ENCODE data around the gene CDKAL1. TPM values are rescaled to one million over a fixed set of nuclear protein-coding genes. Genes with fewer than 3 reads are reported as not detected.
A peak's percentile ranks its signal among the peaks of the same experiment; 100 is the strongest.

Gene CDKAL1
- total and polyA plus RNA-seq, 2 donors = 5.8 to 44.1 TPM

DNA sequence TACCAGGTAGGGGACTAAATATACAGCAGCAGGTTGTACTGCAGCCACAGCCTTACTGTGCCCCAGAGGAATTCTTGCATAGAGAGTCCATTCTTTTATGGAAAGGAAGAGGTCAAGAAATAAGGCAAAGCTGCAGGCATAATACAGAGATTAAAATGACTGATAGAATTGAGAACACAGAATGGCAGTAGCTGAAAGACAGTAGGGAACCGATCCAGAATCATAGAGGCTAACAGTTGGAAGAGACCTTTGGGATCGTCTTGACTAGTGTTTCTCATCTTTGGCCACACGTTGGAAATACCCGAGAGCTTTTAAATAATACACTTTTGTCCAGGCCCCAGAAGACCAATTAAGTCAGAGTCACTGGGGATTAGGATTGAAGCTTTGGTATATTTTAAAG is 566.7 kb downstream of the CDKAL1 start:
- DNase-seq (ENCODE audit: extremely low spot score) = no peak
- 91% methylated on average over 4 of the region's 4 CpGs for WGBS
- no peak overlapping the region for H3K27ac ChIP-seq (ENCODE audit: low read depth)
- no peak overlapping the region for H3K4me3 ChIP-seq (ENCODE audit: low read depth, low read length)
- no peaks in the 10 kb centered on the region for H3K36me3 ChIP-seq (ENCODE audit: insufficient read depth)
- H3K4me1 ChIP-seq (ENCODE audit: insufficient read depth) = no peaks in the 10 kb centered on the region

DNA sequence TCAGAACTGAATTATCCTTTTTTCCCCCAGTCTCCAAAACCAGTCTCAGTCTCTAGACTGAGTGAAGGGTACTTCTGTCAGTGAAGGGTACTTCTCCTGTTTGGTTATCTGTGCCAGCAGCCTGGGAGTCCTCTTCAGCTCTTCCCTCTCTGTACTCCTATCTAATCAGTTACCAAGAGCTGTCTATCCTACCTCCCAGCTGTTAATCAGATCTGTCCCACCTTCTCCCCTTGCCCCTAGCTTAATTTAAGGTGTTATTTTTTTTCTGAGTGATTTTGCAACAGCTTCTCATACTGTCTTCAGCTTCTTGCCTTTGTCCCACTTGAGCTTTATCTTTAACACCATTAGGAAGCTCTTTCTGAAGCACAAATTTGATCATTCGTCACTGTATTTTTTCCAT is 567.4 kb downstream of the CDKAL1 start:
- Histone ChIP-seq H3K4me3 (ENCODE audit: low read depth, low read length) (no peak overlapping the region), H3K36me3 (ENCODE audit: insufficient read depth) (no peaks in the 10 kb centered on the region), H3K27ac (ENCODE audit: low read depth) (no peak overlapping the region), H3K4me1 (ENCODE audit: insufficient read depth) (no peaks in the 10 kb centered on the region)
- DNase-seq (ENCODE audit: extremely low spot score) = no peak
- WGBS = 90% methylated on average over 1 of the region's 1 CpG

DNA sequence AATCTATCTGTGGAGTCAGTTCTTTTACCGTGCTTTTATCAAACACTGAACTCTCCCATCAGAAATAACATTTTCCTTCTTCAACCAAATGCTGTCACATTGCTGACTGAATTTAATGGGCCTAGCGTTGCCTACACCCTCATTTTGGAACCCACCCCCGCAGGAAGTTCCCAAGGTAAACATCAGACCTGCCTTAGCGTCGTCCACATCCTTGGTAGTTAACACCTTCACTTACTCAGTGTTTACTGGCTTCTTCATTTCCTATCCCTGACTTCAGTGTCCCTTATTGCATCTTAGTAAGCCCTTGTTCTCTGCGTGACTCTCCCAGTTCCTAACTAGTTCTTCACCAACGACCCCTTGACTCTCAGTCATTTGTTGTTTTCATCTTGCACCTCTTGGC is 567.9 kb downstream of the CDKAL1 start:
- DNase-seq (ENCODE audit: extremely low spot score) = no peak
- H3K36me3 ChIP-seq (ENCODE audit: insufficient read depth) = no peaks in the 10 kb centered on the region
- H3K4me3 ChIP-seq (ENCODE audit: low read depth, low read length) = no peak overlapping the region
- H3K27ac ChIP-seq (ENCODE audit: low read depth) = no peak overlapping the region
- H3K4me1 ChIP-seq (ENCODE audit: insufficient read depth) = no peaks in the 10 kb centered on the region
- 75% methylated on average over 7 of the region's 7 CpGs for WGBS

DNA sequence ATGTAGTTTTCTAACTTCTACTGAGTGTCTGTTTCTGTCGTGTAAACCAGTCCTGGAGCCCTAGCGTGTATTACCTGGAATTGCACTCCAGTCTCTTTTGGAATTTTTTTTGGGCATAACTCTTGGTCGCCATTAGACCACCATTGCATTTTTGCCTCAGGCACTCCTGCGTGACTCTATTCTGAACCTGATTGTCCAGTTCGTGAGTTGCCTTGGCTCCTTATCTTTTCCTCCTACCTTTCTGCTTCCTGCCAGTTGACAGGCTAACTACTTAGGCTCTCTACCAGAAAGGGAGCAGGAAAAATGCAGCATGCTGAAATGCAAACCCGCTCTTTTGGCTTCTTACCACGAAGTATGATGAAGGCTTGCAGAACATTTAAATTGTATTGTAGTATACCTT is 568.4 kb downstream of the CDKAL1 start:
- DNase-seq (ENCODE audit: extremely low spot score) = no peak
- WGBS = 87% methylated on average over 7 of the region's 7 CpGs
- no peaks in the 10 kb centered on the region for H3K4me1 ChIP-seq (ENCODE audit: insufficient read depth)
- H3K36me3 ChIP-seq (ENCODE audit: insufficient read depth) = no peaks in the 10 kb centered on the region
- H3K27ac ChIP-seq (ENCODE audit: low read depth) = no peak overlapping the region
- H3K4me3 ChIP-seq (ENCODE audit: low read depth, low read length) = no peak overlapping the region

DNA sequence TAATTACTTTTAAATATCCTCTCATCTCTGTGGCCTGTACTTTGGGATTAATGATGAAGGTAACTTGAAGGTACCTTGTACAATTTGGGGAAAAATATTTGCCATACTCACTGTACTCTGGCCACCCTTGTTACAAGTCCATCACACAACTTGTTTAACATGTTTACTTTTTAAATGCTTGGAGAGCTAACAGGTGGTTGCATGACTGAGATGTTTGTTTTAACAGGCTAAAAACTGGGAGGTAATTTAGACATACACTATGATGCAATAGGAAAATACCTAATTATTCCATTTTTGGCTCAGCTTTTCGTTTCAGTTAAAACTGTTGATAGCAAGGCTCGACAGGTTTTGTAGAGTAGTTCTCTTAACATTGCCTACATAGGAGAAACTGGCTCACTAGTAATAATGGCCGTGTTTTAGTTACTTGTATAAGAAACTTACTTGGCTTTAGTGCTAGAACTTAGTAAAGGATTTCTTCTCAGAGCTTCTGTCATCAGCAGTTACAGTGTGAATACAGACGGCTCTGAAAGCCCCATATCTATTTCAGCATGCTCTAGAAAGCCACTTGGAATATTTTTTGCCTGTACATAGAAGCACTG is 569.5 kb downstream of the CDKAL1 start:
- 58% methylated on average over 4 of the region's 4 CpGs for WGBS
- DNase-seq (ENCODE audit: extremely low spot score) = no peak

DNA sequence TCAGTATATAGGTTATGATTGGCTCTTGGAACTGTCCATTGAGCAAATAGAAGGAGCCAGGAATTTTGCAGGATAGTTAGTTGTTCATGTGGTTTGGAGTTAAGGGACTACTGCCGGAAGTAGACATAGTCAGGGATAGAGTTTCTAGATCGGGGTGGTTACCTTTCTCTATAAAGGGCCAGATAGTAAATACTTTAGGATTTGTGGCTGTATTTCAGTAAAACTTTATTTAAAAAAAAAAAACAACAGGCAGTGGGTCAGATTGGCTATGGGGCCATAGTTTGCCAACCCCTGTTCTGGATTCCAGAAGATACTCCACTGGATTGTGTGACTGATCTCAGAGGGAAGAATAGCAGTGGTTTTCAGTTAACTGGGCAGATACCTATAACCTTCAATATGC is 570.0 kb downstream of the CDKAL1 start:
- DNase-seq (ENCODE audit: extremely low spot score) = no peak
- H3K4me3 ChIP-seq (ENCODE audit: low read depth, low read length) = no peak overlapping the region
- peak overlapping the region; percentile 10 for H3K27ac ChIP-seq (ENCODE audit: low read depth)
- H3K4me1 ChIP-seq (ENCODE audit: insufficient read depth) = no peaks in the 10 kb centered on the region
- H3K36me3 ChIP-seq (ENCODE audit: insufficient read depth) = no peaks in the 10 kb centered on the region
- WGBS = 93% methylated on average over 2 of the region's 2 CpGs

More for the DNA sequence above, 569.5 kb downstream of the CDKAL1 start:
- H3K4me3 ChIP-seq (ENCODE audit: low read depth, low read length) = no peak overlapping the region
- no peaks in the 10 kb centered on the region for H3K4me1 ChIP-seq (ENCODE audit: insufficient read depth)
- peak overlapping the region; percentile 10 for H3K27ac ChIP-seq (ENCODE audit: low read depth)
- no peaks in the 10 kb centered on the region for H3K36me3 ChIP-seq (ENCODE audit: insufficient read depth)

DNA sequence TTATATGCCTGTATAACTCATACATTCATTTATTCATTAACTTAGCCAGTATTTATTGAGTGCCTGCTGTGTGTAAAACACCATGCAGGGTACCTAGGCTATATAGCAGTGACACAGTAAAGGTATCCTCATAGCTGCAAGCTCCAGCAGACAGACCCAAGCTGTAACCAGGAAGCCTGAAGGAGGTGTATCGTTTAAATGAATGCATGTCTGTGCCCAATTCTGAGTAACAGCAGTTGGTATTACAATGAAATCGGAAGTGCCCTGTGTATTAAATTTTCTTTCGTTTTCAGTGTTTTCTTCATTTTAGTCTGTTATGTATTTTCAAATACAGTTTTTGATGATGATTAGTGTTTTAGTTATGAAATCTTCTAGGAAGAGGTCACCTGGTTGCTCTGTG is 573.5 kb downstream of the CDKAL1 start:
- 97% methylated on average over 3 of the region's 3 CpGs for WGBS
- Histone ChIP-seq H3K4me1 (ENCODE audit: insufficient read depth) (no peaks in the 10 kb centered on the region), H3K36me3 (ENCODE audit: insufficient read depth) (no peaks in the 10 kb centered on the region), H3K4me3 (ENCODE audit: low read depth, low read length) (no peak overlapping the region), H3K27ac (ENCODE audit: low read depth) (no peak overlapping the region)
- no peak for DNase-seq (ENCODE audit: extremely low spot score)

DNA sequence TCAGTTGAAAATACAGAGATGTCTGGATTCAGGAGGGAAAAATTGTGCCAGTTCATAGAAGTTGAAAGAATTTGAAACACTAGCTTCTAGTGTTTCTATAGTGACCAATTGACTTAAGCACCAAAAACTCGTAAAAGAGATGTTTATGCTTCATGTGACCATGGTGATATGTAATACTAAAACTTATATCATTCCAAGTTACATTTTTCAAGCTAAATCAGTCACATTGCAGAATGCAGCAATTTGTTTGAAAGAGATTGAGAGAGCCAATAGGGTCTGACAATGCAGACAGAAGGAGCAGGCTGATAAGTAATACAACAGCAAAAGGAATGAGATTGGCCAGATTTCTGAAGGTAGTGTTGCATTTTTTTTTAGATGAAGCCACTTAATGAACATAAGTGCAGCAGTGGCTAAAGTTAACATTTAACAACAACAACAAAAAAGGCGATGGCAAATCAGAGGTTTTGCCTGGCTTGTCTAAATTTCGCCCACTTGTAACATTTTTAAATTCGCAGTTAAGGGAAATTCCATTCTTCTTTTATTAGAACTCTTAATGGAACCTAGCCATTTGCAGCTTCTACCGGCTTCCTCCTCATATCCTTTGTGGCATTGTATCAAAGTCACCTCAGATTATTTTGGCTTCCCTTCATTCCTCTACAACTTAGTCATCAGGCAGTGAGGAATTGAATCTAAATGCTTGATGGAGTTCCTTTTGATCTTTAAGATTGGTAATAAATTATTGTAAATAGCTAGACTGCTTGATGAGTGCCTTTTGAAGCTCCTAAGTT is 575.3 kb downstream of the CDKAL1 start:
- WGBS = 17% methylated on average over 5 of the region's 5 CpGs
- H3K27ac ChIP-seq (ENCODE audit: low read depth) = no peak overlapping the region
- H3K4me1 ChIP-seq (ENCODE audit: insufficient read depth) = no peaks in the 10 kb centered on the region
- H3K4me3 ChIP-seq (ENCODE audit: low read depth, low read length) = no peak overlapping the region
- no peaks in the 10 kb centered on the region for H3K36me3 ChIP-seq (ENCODE audit: insufficient read depth)
- no peak for DNase-seq (ENCODE audit: extremely low spot score)

DNA sequence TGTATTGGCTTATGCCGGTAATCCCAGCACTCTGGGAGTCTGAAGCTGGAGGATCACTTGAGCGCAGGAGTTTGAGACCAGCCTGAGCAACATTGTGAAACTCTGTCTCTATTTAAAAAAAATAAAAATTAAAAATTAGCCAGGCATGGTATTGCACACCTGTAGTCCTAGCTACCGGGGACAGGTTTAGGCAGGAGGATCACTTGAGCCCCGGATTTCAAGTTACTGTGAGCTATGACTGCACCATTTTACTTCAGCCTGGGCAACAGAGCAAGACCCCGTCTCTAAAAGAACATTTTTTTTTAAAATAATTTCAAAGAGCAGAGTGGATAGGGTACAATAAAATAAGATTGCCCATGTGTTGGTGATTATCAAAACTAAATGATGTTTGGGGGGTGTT is 576.4 kb downstream of the CDKAL1 start:
- Histone ChIP-seq H3K4me3 (ENCODE audit: low read depth, low read length) (no peak overlapping the region), H3K4me1 (ENCODE audit: insufficient read depth) (no peaks in the 10 kb centered on the region), H3K36me3 (ENCODE audit: insufficient read depth) (no peaks in the 10 kb centered on the region), H3K27ac (ENCODE audit: low read depth) (no peak overlapping the region)
- WGBS = 92% methylated on average over 5 of the region's 5 CpGs
- no peak for DNase-seq (ENCODE audit: extremely low spot score)

DNA sequence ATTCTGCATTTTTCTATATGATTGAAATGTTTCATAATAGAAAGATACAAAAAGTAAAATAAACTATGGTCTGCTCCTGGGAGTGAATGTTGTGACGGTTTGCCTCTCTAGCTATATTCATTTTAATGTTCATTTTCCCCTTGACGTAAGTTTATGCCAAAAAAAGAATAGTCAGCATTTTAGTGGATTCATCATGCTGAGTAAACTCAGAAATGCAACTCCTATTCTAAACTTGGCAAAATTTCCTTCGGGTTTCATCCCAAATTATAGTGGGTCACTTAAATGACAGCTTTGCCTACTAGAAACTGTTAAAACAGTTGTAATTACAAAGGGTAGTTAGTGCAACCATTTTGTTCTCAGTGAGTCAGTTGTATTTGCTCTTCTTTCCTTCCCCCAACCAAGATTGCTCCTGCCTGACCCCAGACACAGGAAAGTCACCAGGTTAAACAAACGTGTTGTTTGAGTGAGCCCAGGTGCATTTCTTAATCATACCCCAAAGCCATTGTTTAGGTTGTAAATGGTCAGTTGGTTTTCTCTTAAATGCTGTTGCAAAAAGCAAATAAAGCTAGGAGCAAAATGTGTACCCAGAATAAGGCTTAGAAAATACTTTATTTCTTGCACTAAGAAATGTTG is 577.0 kb downstream of the CDKAL1 start:
- no peak overlapping the region for H3K4me3 ChIP-seq (ENCODE audit: low read depth, low read length)
- WGBS = 58% methylated on average over 4 of the region's 4 CpGs
- H3K36me3 ChIP-seq (ENCODE audit: insufficient read depth) = no peaks in the 10 kb centered on the region
- no peak for DNase-seq (ENCODE audit: extremely low spot score)
- H3K27ac ChIP-seq (ENCODE audit: low read depth) = no peak overlapping the region
- H3K4me1 ChIP-seq (ENCODE audit: insufficient read depth) = no peaks in the 10 kb centered on the region

DNA sequence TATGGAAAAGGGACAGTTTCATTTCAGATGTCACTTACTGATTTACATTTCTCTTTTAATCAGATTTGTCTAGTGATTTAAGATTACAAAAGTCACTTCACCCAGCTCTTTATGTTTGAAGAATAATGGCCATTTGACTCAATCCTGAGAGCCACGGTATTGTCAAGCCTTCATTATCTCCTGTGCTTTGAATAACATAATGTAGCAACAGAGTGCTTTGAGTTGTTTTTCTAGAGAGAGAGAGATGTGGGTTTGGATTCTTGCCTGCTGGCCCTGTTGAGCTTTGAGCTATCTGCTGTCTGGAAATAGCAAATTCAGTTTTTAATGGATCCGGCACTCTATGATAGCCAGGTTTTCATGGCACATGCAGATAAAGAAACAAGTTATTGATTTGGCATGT is 580.9 kb downstream of the CDKAL1 start:
- WGBS = 22% methylated on average over 2 of the region's 2 CpGs
- DNase-seq (ENCODE audit: extremely low spot score) = no peak
- Histone ChIP-seq H3K36me3 (ENCODE audit: insufficient read depth) (no peaks in the 10 kb centered on the region), H3K27ac (ENCODE audit: low read depth) (no peak overlapping the region), H3K4me1 (ENCODE audit: insufficient read depth) (no peaks in the 10 kb centered on the region), H3K4me3 (ENCODE audit: low read depth, low read length) (no peak overlapping the region)

DNA sequence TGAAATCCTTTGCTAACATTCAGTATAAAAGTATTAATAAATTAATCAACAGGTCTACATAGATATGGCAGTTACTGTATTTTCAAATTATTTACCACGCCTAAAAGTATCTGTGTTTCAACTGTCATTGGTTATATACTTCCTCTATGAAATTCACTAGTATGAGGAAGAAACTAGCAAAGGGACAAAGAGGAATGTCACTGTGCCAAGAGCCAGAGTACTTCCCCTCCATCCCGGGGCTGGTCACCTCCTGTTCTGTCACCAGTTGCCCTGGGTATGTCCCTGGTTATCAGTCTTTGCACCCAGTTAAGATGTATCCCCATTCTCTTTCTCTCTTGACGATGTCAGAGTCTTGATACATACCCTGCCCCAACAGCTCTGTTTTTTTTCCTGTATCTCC is 582.5 kb downstream of the CDKAL1 start:
- Histone ChIP-seq H3K4me3 (ENCODE audit: low read depth, low read length) (no peak overlapping the region), H3K27ac (ENCODE audit: low read depth) (no peak overlapping the region), H3K4me1 (ENCODE audit: insufficient read depth) (no peaks in the 10 kb centered on the region), H3K36me3 (ENCODE audit: insufficient read depth) (no peaks in the 10 kb centered on the region)
- 90% methylated on average over 3 of the region's 3 CpGs for WGBS
- no peak for DNase-seq (ENCODE audit: extremely low spot score)

DNA sequence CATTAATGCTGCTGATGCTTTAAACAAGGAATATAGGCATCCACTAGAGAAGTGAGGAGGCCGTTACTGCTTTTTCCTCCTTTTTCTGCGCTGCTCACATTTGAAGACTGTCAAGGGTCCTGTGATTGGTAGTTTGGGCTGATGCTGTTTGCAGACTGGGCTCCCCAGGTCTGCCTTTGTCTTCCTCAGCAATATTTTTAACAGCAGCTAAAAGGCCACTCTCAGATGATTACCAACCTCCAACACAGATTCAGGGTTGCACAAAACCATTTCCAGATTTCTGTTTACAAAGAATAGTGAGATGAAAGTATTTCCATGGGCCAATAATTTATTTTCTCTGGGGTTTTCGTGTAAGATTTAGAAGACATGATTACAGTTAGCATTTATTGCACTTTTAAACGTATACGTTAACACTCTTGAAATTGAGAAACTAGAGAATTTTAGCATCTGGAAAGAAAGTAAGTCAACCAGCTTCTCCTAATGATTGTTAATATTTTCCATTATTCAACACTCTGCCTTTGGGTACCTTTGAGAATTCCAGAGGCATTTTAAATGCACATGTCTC is 584.0 kb downstream of the CDKAL1 start:
- no peaks in the 10 kb centered on the region for H3K4me1 ChIP-seq (ENCODE audit: insufficient read depth)
- no peaks in the 10 kb centered on the region for H3K36me3 ChIP-seq (ENCODE audit: insufficient read depth)
- no peak overlapping the region for H3K27ac ChIP-seq (ENCODE audit: low read depth)
- 85% methylated on average over 5 of the region's 5 CpGs for WGBS
- no peak for DNase-seq (ENCODE audit: extremely low spot score)
- H3K4me3 ChIP-seq (ENCODE audit: low read depth, low read length) = no peak overlapping the region

DNA sequence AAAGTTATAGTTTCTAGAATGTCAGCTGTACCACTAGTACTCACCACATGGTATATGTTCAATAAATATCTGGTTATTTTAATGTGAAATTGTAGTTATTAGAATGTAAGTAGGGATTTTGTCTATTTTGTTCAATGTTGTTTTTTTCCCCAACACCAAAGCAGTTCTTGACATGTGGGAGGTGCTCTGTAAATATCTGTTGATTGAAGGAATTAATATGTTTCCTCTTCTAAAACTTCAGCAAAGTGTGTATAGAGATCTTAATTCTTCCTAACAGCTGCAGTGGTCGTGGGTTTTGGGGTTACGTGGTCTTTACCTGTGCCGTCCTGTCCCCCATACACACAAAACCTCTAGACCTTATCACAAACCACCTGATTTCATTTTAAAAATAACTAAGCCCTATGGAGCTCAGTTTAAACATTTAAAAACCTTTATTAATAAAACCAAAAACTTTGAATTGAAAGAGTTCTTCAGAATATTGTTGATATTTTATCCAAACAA is 587.4 kb downstream of the CDKAL1 start:
- H3K4me3 ChIP-seq (ENCODE audit: low read depth, low read length) = no peak overlapping the region
- no peak overlapping the region for H3K27ac ChIP-seq (ENCODE audit: low read depth)
- no peak for DNase-seq (ENCODE audit: extremely low spot score)
- no peaks in the 10 kb centered on the region for H3K36me3 ChIP-seq (ENCODE audit: insufficient read depth)
- H3K4me1 ChIP-seq (ENCODE audit: insufficient read depth) = no peaks in the 10 kb centered on the region
- 82% methylated on average over 3 of the region's 3 CpGs for WGBS
